T-helper 2 cell treated with Interferon-gamma antibody and Interleukin-4, amounts not matched to agents 100 ng/mL and 5 ng/mL, for 36 hours (primary cell): ENCODE measurements around the gene CROCC. TPM values are rescaled to one million over a fixed set of nuclear protein-coding genes. Genes with fewer than 3 reads are reported as not detected.

Source experiments
- intact Hi-C: fragments of 100-400 bp; cut with micrococcal nuclease; formaldehyde crosslinking; loops from one replicate; pipeline ENCODE4 v1.15.1; 2023
- total RNA-seq: library from RNA; stranded (reverse); gene quantifications from 2 replicates; pipeline ENCODE4 v1.2.3, GENCODE V29; 2022

Gene CROCC
- total RNA-seq, 1 donor from 2014 or later = 25.5 TPM

DNA sequence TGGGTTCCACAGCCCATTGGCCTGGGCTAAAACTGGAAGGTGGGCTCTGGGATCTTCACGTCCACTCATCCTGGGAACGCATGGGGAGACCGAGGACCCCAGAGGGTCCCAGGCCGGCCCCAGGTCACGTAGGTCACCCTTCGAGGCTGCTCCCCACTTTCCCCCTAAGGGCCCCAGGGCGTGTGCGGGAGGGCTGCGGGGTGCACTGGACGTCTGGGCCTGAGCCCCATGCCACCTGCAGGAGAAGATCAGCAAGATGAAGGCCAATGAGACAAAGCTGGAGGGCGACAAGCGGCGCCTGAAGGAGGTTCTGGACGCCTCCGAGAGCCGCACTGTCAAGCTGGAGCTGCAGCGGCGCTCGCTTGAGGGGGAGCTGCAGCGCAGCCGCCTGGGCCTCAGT lies 46.2 kb downstream of the CROCC start:
- intact Hi-C loops = no loop called here

- intact Hi-C loops = no loop called here
Measured at GRCh38 chr1:16968372-16968771, 46.6 kb downstream of the CROCC start.

- intact Hi-C loops = no loop called here
Measured at GRCh38 chr1:16969057-16969611, 47.4 kb downstream of the CROCC start.

- intact Hi-C loops = no loop called here
Measured at GRCh38 chr1:16969651-16970050, 47.9 kb downstream of the CROCC start.

DNA sequence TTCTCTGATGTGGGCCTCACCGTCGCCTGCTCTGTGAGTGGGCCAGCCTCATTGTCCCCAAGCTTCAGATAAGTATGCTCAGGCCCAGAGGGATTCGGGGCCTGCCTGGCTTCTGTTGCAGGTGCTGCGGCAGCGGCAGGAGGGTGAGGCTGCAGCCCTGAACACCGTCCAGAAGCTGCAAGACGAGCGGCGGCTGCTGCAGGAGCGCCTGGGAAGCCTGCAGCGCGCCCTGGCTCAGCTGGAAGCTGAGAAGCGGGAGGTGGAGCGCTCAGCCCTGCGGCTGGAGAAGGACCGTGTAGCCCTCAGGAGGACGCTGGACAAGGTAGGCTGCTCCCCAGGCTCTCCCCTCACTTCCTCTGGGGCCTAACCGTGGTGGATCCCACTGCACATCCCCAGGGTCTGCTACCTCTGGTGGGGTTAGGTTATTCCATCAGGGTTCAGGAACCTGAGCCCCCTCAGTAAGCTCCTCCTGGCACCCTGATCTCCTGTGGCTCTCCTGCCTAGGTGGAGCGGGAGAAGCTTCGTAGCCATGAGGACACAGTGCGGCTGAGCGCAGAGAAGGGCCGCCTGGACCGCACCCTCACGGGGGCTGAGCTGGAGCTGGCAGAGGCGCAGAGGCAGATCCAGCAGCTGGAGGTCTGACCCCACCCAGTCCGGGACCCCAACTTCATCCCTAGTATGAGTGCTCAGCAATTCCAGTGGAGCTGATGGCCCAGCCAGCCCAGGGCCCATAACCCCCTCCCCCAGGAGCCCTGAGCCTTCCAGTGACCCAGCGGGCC lies 48.6 kb downstream of the CROCC start:
- intact Hi-C loops = no loop called here

GRCh38 chr1:16971341-16972188 lies 49.8 kb downstream of the CROCC start:
- intact Hi-C loops = no loop called here

- intact Hi-C loops = no loop called here
Measured at GRCh38 chr1:16972189-16972895, 50.6 kb downstream of the CROCC start.

DNA sequence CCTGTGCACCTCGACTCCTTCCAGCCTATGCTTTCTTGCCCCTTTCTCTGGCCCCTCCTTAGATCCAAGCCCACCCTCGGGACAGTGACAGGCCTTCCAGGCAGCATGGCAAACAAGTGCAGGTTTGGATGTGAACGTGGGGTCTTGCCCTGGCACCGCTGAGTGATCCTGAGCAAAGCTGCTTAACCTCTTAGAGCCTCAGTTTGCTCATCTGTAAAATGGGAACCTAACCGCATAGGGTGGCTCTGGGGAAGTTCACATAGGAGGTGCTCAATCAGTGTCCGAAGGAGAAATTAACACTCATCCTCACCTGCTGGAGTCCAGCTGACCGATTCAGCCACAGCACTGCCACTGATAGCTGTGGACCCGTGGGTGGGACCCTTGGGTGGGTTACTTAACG lies 51.5 kb downstream of the CROCC start:
- intact Hi-C loops = no loop called here

DNA sequence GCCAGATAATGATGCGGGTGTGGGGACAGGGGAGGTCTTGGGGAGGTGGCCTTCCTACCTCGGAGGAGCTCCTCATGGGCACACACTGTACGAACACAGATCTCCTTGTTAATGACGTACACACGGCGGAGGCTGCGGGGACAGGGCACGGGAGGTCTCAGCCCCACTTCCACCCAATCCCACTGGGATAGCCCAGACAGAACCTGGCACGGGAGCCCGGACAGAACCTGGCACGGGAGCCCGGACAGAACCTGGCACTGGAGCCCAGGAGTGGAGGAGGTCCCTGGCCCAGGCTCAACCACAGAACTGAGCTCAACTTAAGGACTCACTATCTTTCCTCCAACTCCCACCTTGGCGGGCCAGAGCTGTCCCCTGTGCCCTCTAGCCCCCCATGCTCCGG lies 53.5 kb downstream of the CROCC start:
- intact Hi-C loops = no loop called here

DNA sequence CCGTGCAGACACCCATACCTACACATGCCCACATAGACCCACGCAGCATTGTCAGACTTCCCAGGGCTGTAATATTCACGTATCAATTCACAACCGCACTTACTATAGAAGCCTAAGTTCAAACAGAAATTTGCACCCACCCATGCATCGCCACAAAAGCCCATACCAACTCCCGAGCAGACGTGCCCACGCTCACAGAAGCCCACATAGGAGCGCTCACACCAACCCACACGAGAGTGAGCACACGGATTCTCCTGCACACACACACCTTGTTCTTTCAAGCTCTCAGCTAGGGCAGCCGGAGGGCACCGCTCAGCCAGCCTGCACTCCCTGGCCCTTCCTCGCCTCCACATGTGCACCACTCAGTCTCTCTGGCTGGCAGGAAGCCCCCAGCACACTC lies 54.1 kb downstream of the CROCC start:
- intact Hi-C loops = no loop called here

DNA sequence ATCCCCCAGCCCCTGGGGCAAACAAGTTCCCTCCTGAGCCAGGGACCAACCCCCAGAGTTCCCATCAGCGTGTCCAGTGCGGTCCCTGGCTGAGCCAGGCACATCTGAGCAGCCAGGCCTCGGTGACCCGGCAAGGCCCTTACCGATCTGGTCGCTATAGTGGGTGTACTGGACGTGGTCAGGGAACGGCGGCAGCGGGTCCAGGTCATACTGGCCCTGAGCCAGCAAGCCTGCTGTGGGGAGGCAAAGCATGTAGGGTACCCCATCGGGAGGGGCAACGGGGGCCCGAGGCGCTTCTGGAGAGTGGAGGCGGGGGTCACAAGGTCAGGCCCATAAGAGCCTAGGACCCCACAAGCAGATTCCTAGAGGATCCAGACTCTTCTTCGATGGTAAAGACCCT lies 55.2 kb downstream of the CROCC start:
- intact Hi-C loops = no loop called here

- intact Hi-C loops = no loop called here
Measured at GRCh38 chr1:16977377-16977776, 55.6 kb downstream of the CROCC start.

DNA sequence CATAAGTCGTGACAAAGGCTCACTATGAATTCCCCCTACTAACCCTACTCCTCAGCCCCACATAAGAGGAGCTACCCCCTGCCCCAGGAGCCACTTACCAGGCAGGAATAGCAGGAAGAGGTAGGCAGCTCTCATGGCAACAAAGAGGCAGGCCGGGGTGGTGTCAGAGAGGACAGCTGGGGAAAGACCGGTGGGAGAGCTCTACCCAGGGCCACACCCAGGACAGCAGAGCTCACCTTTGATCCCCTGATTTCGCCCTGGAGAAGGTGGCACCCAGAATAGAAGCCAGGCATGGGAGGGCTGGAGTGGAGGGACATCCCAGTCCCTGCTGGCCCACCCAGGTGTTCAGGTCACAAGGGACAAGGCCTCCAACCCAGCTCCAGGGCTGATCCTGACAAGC lies 56.4 kb downstream of the CROCC start:
- intact Hi-C loops = no loop called here

DNA sequence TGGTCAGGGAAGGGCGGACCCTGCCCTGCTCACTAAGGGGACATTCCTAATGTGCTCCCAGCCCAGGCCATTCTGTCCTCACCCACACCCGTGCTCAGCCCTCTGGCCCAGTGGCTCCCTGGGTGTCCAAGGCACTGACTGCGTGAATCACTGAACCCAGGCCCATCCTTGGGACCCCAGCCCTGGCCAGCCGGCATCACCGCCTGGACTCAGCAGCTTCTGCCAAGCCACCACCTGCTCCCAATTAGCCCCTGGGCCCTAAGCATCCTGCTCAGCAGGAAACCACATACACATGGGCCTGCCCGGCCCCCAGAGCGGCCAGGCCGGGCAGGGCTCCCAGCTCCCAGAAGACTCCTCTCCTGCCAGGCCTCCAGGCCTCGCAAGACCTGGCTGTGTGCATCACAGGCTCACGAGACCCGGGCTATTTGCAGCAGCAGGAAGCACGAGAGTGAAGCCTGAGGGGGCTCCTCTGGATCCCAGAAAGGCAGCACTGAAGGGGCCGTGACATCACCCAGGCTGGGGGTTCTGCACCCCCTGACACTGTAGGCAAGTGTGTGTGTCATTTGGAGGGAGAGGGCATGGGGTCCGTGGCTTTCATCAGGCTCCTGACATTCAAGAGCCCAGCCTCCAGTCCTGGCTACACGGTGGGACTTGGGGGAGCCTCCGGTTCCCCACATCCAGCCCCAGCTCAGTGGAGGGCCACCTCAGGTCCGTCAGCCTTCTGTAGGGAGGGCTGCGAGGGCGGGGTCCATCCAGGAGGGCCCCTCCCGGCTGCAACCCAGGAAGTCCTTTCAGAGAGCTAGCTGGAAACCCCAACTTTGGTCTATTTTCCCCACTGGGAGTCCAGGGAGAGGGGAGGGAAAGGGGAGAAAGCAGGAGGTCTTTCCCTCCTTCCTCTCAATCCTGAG lies 57.1 kb downstream of the CROCC start:
- intact Hi-C loops = no loop called here

- intact Hi-C loops = no loop called here
Measured at GRCh38 chr1:16979475-16980327, 58.0 kb downstream of the CROCC start.

DNA sequence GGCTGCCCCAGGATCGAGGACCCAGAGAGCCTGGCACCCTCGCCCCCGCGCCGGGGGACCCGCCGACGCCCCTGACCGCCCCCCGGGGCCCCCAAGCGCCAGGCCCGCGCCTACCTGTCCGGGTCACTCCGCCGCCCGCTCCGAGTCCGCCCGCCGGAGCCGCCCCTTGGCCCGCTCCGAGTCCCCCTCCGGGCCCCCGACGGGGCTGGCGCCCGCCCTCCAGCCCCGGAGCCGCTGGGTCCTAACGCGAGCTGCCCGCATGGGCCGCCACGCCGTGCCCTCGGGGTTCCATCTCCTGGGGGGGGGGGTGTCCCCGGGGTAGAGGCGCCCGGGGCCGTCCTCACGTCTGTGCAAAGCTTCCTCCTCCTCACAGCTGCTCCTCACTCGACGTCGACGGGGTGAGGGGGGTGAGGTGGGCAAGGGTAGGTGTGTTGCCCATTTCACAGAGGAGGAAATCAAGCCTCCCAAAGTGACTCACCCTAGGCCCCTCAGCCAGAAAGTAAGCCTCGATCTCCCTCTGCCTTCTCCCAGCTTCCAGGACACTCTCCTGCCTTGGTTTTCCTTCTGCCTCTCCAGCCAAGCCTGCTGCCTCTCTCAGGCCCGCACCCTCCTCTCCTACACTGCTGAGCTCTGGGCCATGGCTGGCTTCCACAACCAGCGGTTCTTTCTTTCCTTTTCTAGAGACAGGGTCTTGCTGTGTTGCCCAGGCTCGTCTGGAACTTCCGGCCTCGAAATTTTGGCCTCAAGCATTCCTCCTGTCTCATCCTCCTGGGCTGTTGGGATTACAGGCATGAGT lies 58.9 kb downstream of the CROCC start, which contains the start of gene MFAP2:
MFAP2 (minus strand) TSS at position 148 of the 796 bp plus-strand sequence. CDS start 2,347 bp downstream, outside the sequence.
- intact Hi-C loops = no loop called here

- intact Hi-C loops = no loop called here
Measured at GRCh38 chr1:16981269-16981849, 59.6 kb downstream of the CROCC start.

GRCh38 chr1:16982902-16983301 lies 61.2 kb downstream of the CROCC start:
- intact Hi-C loops = no loop called here
